Thyroid gland (tissue), 4 donors: Measurements from ENCODE around the gene ZNF668.

ENCODE experiments used
- CTCF ChIP-seq, 6 experiments: fragments of 200-600 bp in 3 of 6; fragments of 450-650 bp in 3 of 6; sonication (generic) in 3 of 6; IDR thresholded peaks; one replicate each; pipeline ENCODE4 v1.5.1; 2016 to 2019; ENCODE audit warnings: antibody characterized with exemption in 6 of 6, mild to moderate bottlenecking in 2 of 6, inconsistent platforms in 1 of 6, moderate library complexity in 1 of 6
- POLR2A ChIP-seq, 2 donors: fragments of 450-650 bp; IDR thresholded peaks; one replicate each; pipeline ENCODE4 v1.6.1; 2017; ENCODE audit warnings: antibody characterized with exemption in 2 of 2, mild to moderate bottlenecking in 2 of 2, moderate library complexity in 1 of 2

GRCh38 chr16:31094424-31095120, 20.5 kb upstream of the ZNF668 start, which contains the start of gene VKORC1:
- TF ChIP-seq CTCF (IDR thresholded peaks at IDR 0.05) (no peak), POLR2A (IDR thresholded peaks at IDR 0.05) (peak in 1 of 2 donors; percentile 80)
